Vagina (tissue), 2 donors: Measurements from ENCODE around the gene ARHGAP10.

Experiments
- CTCF ChIP-seq, 3 experiments: fragments of 450-650 bp in 2 of 3; fragments of 200-600 bp in 1 of 3; sonication (generic) in 1 of 3; IDR thresholded peaks; one replicate each; pipeline ENCODE4 v1.5.1; 2017 to 2019; ENCODE audit warnings: antibody characterized with exemption in 3 of 3, mild to moderate bottlenecking in 2 of 3, moderate library complexity in 2 of 3
- POLR2A ChIP-seq, 2 donors: fragments of 450-650 bp; IDR thresholded peaks; one replicate each; pipeline ENCODE4 v1.6.1; 2017; ENCODE audit warnings: antibody characterized with exemption in 2 of 2, mild to moderate bottlenecking in 2 of 2, moderate library complexity in 2 of 2

- TF ChIP-seq CTCF (IDR thresholded peaks at IDR 0.05) (no peak), POLR2A (IDR thresholded peaks at IDR 0.05) (no peak)
Measured at GRCh38 chr4:147863111-147863747, 131.3 kb downstream of the ARHGAP10 start.
